ENCODE results near the gene CCP110. TPM values are rescaled to one million over a fixed set of nuclear protein-coding genes. Genes with fewer than 3 reads are reported as not detected.

CCP110 gene
- total RNA-seq, 1 donor from 2014 or later, result 7.0 TPM

- Mint-ChIP-seq H3K36me3 (ENCODE audit: low read depth) (no peaks in the 10 kb centered on the region), H3K4me1 (ENCODE audit: low read depth) (no peaks in the 10 kb centered on the region), H3K27me3 (ENCODE audit: low read depth) (peaks cover 17% of the 10 kb centered on the region), H3K9me3 (ENCODE audit: low read depth) (no peaks in the 10 kb centered on the region), H3K27ac (ENCODE audit: unreplicated experiment) (no peak overlapping the region), H3K4me3 (ENCODE audit: unreplicated experiment) (no peak overlapping the region)
- TF ChIP-seq CTCF (IDR thresholded peaks at IDR 0.05), result no peak
- no peak for DNase-seq (ENCODE audit: low spot score)
Measured at GRCh38 chr16:19486750-19487325, 36.9 kb upstream of the CCP110 start.

- H3K9me3 Mint-ChIP-seq (ENCODE audit: low read depth), result no peaks in the 10 kb centered on the region
- peaks cover 20% of the 10 kb centered on the region for H3K27me3 Mint-ChIP-seq (ENCODE audit: low read depth)
- no peak overlapping the region for H3K4me3 Mint-ChIP-seq (ENCODE audit: unreplicated experiment)
- H3K4me1 Mint-ChIP-seq (ENCODE audit: low read depth), result no peaks in the 10 kb centered on the region
- H3K36me3 Mint-ChIP-seq (ENCODE audit: low read depth), result no peaks in the 10 kb centered on the region
- DNase-seq (ENCODE audit: low spot score), result no peak
- TF ChIP-seq CTCF (IDR thresholded peaks at IDR 0.05), result no peak
- H3K27ac Mint-ChIP-seq (ENCODE audit: unreplicated experiment), result no peak overlapping the region
Measured at GRCh38 chr16:19488213-19488640, 35.5 kb upstream of the CCP110 start.

- Mint-ChIP-seq H3K9me3 (ENCODE audit: low read depth) (no peaks in the 10 kb centered on the region), H3K36me3 (ENCODE audit: low read depth) (no peaks in the 10 kb centered on the region), H3K27ac (ENCODE audit: unreplicated experiment) (no peak overlapping the region), H3K4me1 (ENCODE audit: low read depth) (no peaks in the 10 kb centered on the region), H3K27me3 (ENCODE audit: low read depth) (peaks cover 17% of the 10 kb centered on the region), H3K4me3 (ENCODE audit: unreplicated experiment) (no peak overlapping the region)
- DNase-seq (ENCODE audit: low spot score), result no peak
- no peak for TF ChIP-seq CTCF (IDR thresholded peaks at IDR 0.05)
Measured at GRCh38 chr16:19490619-19491018, 33.1 kb upstream of the CCP110 start.

- no peak overlapping the region for H3K27ac Mint-ChIP-seq (ENCODE audit: unreplicated experiment)
- TF ChIP-seq CTCF (IDR thresholded peaks at IDR 0.05), result no peak
- no peaks in the 10 kb centered on the region for H3K9me3 Mint-ChIP-seq (ENCODE audit: low read depth)
- no peaks in the 10 kb centered on the region for H3K4me1 Mint-ChIP-seq (ENCODE audit: low read depth)
- no peaks in the 10 kb centered on the region for H3K27me3 Mint-ChIP-seq (ENCODE audit: low read depth)
- H3K4me3 Mint-ChIP-seq (ENCODE audit: unreplicated experiment), result no peak overlapping the region
- no peak for DNase-seq (ENCODE audit: low spot score)
- H3K36me3 Mint-ChIP-seq (ENCODE audit: low read depth), result peaks cover 10% of the 10 kb centered on the region
Measured at GRCh38 chr16:19497176-19497575, 26.6 kb upstream of the CCP110 start.

GRCh38 chr16:19499006-19499405 is 24.7 kb upstream of the CCP110 start:
- Mint-ChIP-seq H3K27me3 (ENCODE audit: low read depth) (no peaks in the 10 kb centered on the region), H3K36me3 (ENCODE audit: low read depth) (peaks cover 15% of the 10 kb centered on the region), H3K4me1 (ENCODE audit: low read depth) (no peaks in the 10 kb centered on the region), H3K9me3 (ENCODE audit: low read depth) (no peaks in the 10 kb centered on the region), H3K4me3 (ENCODE audit: unreplicated experiment) (no peak overlapping the region), H3K27ac (ENCODE audit: unreplicated experiment) (no peak overlapping the region)
- no peak for DNase-seq (ENCODE audit: low spot score)
- TF ChIP-seq CTCF (IDR thresholded peaks at IDR 0.05), result no peak
